ENCODE results near the gene PTPN6.

The PTPN6 gene

GRCh38 chr12:6923003-6923732 lies 28.0 kb upstream of the PTPN6 start:
- no peak for DNase-seq

GRCh38 chr12:6923851-6924250 lies 27.3 kb upstream of the PTPN6 start:
- no peak for DNase-seq

GRCh38 chr12:6925239-6925539 lies 26.0 kb upstream of the PTPN6 start:
- no peak for DNase-seq

GRCh38 chr12:6925540-6926279 lies 25.4 kb upstream of the PTPN6 start:
- DNase-seq = no peak

- DNase-seq = peak; percentile 57
These were observed 23.7 kb upstream of the PTPN6 start, which contains the start of gene ATN1 for GRCh38 chr12:6927379-6928021. Gene ATN1, plus strand, starts transcription at chr12:6927959. Its CDS starts 6,043 bp downstream, at chr12:6934002.

- peak; percentile 33 for DNase-seq
These were observed 23.0 kb upstream of the PTPN6 start for GRCh38 chr12:6928022-6928702.

GRCh38 chr12:6928703-6929407 lies 22.3 kb upstream of the PTPN6 start:
- no peak for DNase-seq

GRCh38 chr12:6929466-6930452 lies 21.4 kb upstream of the PTPN6 start:
- DNase-seq = no peak

- DNase-seq = no peak
These were observed 18.4 kb upstream of the PTPN6 start for GRCh38 chr12:6932766-6933165.

GRCh38 chr12:6934110-6934509 lies 17.0 kb upstream of the PTPN6 start:
- no peak for DNase-seq

GRCh38 chr12:6935371-6936193 lies 15.6 kb upstream of the PTPN6 start:
- no peak for DNase-seq

- no peak for DNase-seq
These were observed 14.9 kb upstream of the PTPN6 start for GRCh38 chr12:6936194-6936635.

GRCh38 chr12:6936636-6937480 lies 14.3 kb upstream of the PTPN6 start:
- DNase-seq = peak; percentile 68

- peak; percentile 89 for DNase-seq
These were observed 13.4 kb upstream of the PTPN6 start for GRCh38 chr12:6937481-6938352.

GRCh38 chr12:6938353-6939190 lies 12.6 kb upstream of the PTPN6 start:
- no peak for DNase-seq

GRCh38 chr12:6939191-6939540 lies 12.0 kb upstream of the PTPN6 start:
- DNase-seq = no peak

- DNase-seq = no peak
These were observed 9.9 kb upstream of the PTPN6 start for GRCh38 chr12:6941267-6941666.

- no peak for DNase-seq
These were observed 9.4 kb upstream of the PTPN6 start for GRCh38 chr12:6941782-6942181.

All from stimulated activated CD4-positive, alpha-beta T cell treated with anti-CD3 and anti-CD28 coated beads, Interleukin-4, amount 100 ng/mL, for 1 hour (primary cell).